Measurements from ENCODE around the gene HECTD4. TPM values are rescaled to one million over a fixed set of nuclear protein-coding genes. Genes with fewer than 3 reads are reported as not detected.
"Not testable (repeated sequence)": the region's sequence is repeated elsewhere in the genome, so short reads cannot be mapped to it uniquely, and the experiment has no call there.

The HECTD4 gene
- total and polyA plus RNA-seq, 11 donors = 6.3 to 30.7 (median 23.1) TPM

DNA sequence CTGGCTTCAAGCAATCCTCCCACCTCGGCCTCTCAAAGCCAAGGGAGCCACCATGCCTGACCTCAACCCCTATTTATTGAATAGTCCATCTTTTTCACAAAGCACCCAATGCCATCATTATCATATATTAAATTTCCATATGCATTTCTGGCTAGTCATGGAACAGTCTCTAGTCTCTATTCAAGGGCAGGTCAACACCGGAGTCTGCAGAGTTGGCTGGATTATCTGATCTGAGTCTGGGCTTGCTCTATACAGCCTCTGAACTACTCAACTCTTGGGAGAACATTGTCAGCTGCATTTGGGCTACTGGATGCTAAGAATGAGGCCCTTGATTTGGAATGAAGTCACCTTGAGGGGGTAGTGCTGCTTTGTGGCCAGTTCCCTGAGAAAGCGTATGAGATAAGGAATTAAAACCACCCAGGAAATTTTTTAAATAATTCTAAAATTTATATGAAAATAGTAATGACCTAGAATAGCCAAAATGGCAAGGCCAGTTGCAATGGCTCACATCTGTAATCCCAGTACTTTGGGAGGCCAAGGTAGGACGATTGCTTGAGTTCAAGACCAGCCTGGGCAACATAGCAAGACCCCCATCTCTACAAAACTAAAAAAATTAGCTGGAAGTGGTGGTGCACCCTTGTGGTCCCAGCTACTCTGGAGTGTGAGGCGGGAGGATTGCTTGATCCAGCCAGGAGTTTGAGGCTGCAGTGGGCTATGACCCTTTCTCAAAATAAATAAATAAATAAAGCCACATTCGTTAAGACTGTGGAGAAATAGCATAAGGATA lies 266.8 kb downstream of the HECTD4 start:
- Histone ChIP-seq H3K4me1 (peaks cover 0 to 16% (median 12%) of the 10 kb centered on the region in 12 donors), H3K27me3 (no peaks in the 10 kb centered on the region), H3K27ac (peak overlapping the region in 2 of 12 donors; percentile 70 to 83), H3K9me3 (no peaks in the 10 kb centered on the region), H3K36me3 (no peaks in the 10 kb centered on the region), H3K4me3 (no peak overlapping the region)
- intact Hi-C loops (cut with DNase I) = no loop called here
- no peak for TF ChIP-seq POLR2A (IDR thresholded peaks at IDR 0.05)
- TF ChIP-seq, protein P1, sequence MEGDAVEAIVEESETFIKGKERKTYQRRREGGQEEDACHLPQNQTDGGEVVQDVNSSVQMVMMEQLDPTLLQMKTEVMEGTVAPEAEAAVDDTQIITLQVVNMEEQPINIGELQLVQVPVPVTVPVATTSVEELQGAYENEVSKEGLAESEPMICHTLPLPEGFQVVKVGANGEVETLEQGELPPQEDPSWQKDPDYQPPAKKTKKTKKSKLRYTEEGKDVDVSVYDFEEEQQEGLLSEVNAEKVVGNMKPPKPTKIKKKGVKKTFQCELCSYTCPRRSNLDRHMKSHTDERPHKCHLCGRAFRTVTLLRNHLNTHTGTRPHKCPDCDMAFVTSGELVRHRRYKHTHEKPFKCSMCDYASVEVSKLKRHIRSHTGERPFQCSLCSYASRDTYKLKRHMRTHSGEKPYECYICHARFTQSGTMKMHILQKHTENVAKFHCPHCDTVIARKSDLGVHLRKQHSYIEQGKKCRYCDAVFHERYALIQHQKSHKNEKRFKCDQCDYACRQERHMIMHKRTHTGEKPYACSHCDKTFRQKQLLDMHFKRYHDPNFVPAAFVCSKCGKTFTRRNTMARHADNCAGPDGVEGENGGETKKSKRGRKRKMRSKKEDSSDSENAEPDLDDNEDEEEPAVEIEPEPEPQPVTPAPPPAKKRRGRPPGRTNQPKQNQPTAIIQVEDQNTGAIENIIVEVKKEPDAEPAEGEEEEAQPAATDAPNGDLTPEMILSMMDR (IDR thresholded peaks at IDR 0.05) = no peak
- no peak for DNase-seq
- no peak for ATAC-seq
- 90 to 96% (median 91%) methylated on average over 6 of the region's 6 CpGs for WGBS, 4 donors

DNA sequence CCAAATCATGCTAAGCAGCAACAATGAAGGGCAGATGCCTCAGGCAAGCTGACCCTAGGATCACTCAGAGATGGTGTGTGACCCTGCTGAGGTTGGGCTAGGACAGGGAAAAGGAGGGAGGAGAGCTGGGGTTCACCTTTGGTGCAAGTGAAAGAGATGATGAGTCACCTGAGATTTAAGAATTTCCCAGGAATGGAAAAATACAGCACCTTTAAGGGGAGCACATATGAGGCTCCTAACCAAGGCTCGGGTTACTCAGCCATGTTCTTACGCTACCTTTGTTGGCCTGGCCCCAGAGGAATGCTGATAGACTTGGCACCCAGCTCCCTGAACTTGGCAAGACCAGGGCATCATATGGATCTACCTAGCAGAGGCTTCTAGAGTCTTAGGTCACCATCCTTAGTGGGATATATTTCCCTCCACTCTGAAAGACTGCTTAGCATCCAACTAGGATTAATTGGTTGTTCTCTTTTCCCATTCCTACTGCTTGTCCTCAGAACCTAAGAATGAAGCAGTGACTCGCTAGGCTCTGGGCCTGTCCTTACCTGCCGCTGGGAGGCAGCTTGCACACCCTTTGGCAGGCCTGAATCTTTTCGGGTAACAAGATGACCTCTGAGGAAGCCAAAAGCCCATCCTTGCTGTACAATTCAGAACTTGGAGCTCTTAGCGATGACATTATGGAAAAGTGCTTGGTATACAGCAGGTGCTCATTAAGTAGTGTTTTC lies 269.7 kb downstream of the HECTD4 start:
- H3K27ac ChIP-seq = no peak overlapping the region
- no peak for ATAC-seq
- H3K4me1 ChIP-seq = peaks cover 0 to 26% (median 21%) of the 10 kb centered on the region in 12 donors
- no peaks in the 10 kb centered on the region for H3K36me3 ChIP-seq
- H3K9me3 ChIP-seq = no peaks in the 10 kb centered on the region
- intact Hi-C loops (cut with DNase I) = no loop called here
- 79 to 94% (median 83%) methylated on average over 6 of the region's 6 CpGs for WGBS, 4 donors
- no peak overlapping the region for H3K4me3 ChIP-seq
- no peaks in the 10 kb centered on the region for H3K27me3 ChIP-seq
- TF ChIP-seq POLR2A (IDR thresholded peaks at IDR 0.05) = no peak
- TF ChIP-seq, protein P1 (IDR thresholded peaks at IDR 0.05) = no peak
- DNase-seq = no peak

DNA sequence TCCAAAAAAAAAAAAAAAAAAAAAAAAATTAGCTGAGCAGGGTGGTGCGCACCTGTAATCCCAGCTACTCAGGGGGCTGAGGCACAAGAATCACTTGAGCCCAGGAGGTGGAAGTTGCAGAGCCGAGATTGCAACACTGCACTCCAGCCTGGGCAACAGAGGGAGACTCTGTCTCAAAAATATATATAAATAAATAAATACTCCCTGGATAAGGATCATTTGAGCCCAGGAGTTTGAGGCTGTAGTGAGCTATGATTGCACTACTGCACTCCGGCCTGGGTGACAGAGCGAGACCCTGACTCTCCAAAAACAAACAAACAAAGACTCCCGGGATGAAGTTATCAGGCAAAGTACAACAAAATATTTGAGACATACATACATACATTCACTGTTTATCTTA lies 270.3 kb downstream of the HECTD4 start:
- peaks cover 0 to 28% (median 22%) of the 10 kb centered on the region in 12 donors for H3K4me1 ChIP-seq
- no peaks in the 10 kb centered on the region for H3K36me3 ChIP-seq
- 78 to 87% (median 84%) methylated on average over 5 of the region's 5 CpGs for WGBS, 4 donors
- no peak for ATAC-seq
- intact Hi-C loops (cut with DNase I) = no loop called here
- no peak for TF ChIP-seq POLR2A (IDR thresholded peaks at IDR 0.05)
- TF ChIP-seq, protein P1 (IDR thresholded peaks at IDR 0.05) = peak in 4 of 12 donors; percentile 4 to 29 (median 18)
- no peak for DNase-seq
- no peaks in the 10 kb centered on the region for H3K9me3 ChIP-seq
- H3K27me3 ChIP-seq = no peaks in the 10 kb centered on the region
- no peak overlapping the region for H3K4me3 ChIP-seq
- H3K27ac ChIP-seq = no peak overlapping the region

DNA sequence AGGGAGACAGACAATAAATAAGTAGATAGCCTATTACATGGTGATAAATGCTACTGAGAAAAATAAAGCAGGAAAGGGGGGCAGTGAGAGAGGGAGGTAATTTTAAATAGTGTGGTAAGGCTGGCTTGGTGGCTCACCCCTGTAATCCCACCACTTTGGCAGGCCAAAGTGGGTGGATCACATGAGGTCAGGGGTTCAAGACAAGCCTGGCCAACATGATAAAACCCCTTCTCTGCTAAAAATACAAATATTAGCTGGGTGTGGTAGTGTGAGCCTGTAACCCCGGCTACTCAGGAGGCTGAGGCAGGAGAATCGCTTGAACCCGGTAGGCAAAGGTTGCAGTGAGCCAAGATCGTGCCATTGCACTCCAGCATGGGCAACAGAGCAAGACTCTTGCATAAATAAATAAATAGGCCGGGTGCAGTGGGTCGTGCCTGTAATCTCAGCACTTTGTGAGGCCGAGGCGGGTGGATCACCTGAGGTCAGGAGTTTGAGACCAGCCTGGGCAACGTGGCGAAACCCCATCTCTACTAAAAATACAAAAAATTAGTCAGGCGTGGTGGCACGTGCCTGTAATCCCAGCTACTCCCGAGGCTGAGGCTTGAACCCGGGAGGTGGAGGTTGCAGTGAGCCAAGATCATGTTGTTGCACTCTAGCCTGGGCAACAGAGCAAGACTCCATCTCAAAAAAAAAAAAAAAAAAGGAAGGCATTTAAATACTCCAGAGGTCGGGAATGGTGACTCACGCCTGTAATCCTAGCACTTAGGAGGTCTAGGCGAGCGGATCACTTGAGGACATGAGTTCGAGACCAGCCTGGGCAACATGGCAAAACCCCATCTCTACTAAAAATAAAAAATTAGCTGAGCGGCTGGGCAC lies 271.2 kb downstream of the HECTD4 start:
- H3K4me1 ChIP-seq = peaks cover 0 to 28% (median 21%) of the 10 kb centered on the region in 12 donors
- H3K27me3 ChIP-seq; H3K4me3 ChIP-seq; ATAC-seq; H3K36me3 ChIP-seq; H3K27ac ChIP-seq; H3K9me3 ChIP-seq; intact Hi-C loops (cut with DNase I); DNase-seq: not testable (repeated sequence)
- WGBS, 4 donors = 90 to 93% (median 92%) methylated on average over 20 of the region's 20 CpGs

Small RNAs within 50 kb of the gene (microRNA-seq; reads per million reads assigned to microRNA genes)
- 0 to 0.41 (median 0) reads per million in 4 donors for gene MIR6861

Other genes with a start within 250 kb of the HECTD4 start
- gene RPL6, start 27.2 kb upstream of the HECTD4 start, total RNA-seq = 100 to 1,000 TPM; 572 to 886 (median 746) TPM
- gene RPL6, start 27.2 kb upstream of the HECTD4 start, polyA plus RNA-seq = 1,000 to 10,000 TPM; 1,054 to 1,760 TPM
- gene PTPN11, start 36.5 kb upstream of the HECTD4 start, total RNA-seq = 100 to 1,000 TPM; 102 to 197 (median 136) TPM
- gene PTPN11, start 36.5 kb upstream of the HECTD4 start, polyA plus RNA-seq = 10 to 100 TPM; 35.9 to 60.3 TPM